NCI-H510A (cell line): ENCODE results near the gene NPB.

Experiments
- DNase-seq: peaks from one replicate; lab custom pipeline; 2025; lab: John Stamatoyannopoulos, UW

NPB gene

DNA sequence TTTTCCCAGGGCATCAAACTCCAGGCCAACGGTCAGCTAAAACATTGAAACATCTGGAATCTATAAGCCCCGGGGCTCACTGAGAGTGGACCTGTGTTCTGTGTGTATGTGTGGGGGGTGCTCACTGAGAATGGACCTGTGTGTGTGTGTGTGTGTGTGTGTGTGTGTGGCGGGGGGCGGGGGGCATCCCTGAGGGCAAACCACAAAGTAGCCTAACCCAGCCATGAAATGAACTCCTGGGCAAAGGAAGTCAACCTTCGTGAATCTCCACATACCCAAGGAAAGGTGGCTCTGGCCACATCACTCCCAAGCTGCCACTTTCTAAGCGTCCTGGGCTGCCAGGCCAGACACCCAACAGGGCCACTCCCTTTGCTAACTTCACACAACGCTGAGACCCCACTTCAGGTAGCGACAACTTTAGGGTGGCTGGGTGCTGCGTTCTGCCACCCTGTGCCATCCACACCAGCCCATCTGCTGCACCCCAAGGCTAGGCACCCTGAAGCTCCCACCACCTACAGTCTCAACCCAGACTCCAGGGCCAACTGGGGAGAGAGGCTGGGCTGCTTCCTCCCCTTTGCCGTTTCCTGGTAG lies 23.9 kb downstream of the NPB start:
- no peak for DNase-seq

DNA sequence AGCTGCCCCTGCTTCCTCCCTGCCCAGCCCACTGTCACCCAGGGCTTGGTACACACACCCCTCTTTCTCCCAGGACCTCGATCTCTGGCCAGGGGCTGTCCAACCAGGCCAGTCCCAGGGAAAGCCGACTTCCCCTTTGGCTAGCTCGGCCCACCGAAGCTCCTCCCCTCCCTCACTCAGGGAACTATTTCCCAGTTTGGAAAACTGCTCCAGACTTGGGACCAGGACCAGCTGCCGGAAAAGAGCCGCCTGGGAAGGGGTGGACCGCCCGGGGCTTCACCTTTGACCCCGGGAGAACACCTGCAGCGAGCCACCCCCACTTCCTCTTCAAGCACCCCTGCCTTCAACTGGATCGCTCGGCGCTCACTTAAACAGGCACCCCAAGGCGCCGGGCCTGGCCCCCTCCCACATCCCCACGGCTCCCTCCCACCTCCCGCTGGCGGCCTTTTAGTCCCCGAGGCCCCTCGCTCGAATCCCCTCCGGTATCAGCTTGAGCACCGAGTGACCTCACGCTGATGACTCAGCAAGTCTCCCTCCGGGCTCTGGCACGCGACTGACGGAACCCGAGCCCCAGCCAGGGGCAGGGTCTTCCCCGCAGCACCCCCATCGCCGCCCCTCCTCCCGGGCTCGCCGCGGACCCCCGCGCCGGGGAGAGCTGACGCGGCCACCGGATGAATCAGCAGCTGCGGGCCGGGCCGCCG lies 24.6 kb downstream of the NPB start:
- peak; percentile 70 for DNase-seq

DNA sequence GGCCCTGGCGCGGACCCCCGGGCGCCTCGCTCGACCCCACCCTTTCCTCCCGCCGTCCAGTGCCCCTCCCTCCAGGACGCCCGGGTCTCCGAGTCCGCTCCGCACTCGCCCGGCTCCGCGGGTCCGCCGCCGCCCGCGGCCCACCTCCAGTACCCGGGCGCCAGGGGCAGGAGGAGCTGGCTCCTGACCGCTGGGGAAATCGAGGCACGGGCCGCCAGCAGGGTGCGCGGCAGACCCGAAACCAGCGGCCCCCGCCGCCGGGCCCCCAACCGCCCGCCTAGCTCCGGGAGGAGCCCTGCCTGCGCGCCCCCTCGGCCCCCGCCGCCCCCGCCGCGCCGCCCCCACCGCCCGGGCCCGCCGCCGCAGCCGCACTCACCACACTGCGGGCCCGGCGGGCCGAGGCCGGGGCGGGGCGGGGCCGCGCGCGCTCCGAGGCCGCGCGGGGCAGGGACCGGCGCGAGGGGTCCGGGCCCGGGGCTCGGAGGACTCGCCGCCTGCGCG lies 25.2 kb downstream of the NPB start:
- no peak for DNase-seq

DNA sequence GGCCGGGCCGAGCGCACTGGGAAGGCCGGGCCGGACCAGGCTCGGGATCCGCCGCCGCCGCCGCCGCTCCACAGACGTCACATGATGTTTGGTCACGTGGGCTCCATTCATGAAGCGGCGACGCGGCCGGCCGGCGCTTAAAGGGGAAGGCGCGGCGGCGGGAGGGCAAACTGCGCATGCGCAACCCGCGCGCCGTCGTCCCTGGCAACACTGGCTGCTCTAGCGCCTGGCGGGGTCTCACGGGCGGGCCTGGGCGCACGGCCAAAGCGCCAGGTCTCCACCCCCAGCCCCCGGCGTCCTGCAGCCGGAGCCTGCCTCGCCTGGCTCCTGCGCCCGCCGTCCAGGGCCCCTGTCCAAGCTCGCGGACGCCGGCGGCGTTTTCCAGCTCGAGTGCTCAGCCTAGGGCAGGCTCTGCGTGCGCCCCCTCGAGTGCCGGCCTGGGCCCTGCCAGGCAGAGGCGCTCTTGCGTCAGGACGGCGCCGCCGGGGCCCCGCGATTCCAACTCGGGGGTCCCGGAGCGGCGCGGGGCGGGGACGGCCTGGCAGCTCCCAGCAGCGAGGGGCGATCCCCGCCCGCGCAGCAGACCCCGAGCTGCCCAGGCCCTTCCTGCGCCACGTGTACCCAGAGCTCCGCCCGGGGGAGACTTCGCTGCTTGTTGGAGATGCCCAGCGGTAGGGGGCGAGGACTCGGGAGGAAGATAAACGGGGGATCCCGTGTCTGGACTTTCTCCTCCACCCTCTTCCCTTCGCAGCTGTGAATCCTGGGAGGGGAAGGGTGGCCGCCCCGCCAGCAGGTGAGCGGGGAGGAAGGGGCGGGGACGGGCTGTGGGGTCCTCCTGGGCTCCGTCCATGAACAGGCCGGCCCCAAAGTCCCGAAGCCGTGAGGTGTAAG lies 25.9 kb downstream of the NPB start, which contains the start of gene MAFG:
Gene MAFG (minus strand): TSS at position 83 of the 891 bp plus-strand sequence. CDS start 4,550 bp downstream, outside the sequence.
- DNase-seq, result peak; percentile 90

DNA sequence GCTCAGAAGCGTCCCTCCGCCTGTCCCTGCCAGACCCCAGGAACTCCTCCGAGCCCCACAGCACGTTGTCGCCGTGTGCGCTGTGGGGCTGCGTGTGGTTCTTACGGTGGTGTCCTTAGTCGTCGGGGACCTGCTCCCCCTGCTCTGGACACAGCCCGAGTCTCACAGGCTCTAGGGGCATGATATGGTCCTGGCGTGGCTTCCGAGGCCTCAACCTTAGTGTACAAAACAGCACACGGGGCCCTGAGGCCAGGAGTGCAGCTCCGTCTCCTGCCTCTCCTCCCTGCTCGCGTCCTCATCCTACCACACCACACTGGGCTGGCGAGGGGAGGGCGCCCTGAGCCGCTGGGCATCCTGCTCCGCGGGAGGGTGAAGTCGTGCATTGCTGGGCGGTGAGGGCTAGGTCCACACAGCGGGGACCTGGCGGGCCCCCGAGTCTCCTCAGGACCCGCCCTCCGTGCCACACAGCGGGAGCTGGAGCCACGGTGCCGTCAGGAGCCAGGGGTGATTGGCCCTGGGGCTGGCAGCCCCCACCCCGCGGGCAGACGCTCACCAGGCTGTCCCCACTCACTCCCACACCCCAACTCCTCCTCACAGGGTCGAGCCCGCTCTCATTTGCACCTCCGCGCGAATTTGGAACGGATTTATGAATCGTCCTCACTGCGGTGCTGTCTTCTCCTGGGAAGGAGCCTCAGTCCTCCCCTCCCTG lies 26.7 kb downstream of the NPB start:
- DNase-seq, result no peak

DNA sequence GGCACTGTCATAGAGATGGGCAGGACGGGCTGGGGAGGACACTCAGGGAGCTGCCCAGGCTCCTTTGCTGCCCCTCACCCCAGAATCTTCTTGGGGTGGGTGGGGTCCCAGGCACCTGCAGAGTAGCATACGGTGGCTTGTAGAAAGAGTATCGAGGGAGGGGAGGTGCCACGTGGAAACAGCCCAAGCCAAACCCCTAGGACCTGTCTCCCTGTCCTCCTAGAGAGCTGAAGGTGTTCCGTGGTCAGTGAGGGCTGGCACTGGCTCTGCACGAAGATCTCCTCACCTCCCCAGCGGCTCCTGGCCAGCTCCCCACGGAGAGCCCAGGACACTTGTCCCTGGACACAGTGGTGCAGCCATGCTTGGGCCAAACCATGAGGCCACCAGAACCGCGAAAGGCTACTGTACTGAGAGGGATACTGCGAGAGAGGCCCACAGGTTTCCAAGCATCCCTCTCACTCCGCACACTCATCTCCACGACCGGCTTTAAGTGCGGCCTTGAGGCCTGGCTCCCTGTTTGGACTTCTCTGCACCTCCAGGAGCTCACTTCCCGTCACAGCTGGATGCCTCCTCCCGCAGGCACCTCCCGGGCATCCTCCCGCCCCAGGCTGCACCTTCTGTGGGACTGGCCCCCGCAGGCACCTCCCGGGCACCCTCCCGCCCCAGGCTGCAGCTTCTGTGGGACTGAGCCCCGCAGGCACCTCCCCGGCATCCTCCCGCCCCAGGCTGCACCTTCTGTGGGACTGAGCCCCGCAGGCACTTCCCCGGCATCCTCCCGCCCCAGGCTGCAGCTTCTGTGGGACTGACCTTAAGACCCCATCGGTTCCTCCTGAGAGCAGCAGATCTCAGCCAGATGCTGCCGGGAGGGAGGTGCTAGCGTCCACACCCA lies 27.5 kb downstream of the NPB start:
- DNase-seq, result no peak

DNA sequence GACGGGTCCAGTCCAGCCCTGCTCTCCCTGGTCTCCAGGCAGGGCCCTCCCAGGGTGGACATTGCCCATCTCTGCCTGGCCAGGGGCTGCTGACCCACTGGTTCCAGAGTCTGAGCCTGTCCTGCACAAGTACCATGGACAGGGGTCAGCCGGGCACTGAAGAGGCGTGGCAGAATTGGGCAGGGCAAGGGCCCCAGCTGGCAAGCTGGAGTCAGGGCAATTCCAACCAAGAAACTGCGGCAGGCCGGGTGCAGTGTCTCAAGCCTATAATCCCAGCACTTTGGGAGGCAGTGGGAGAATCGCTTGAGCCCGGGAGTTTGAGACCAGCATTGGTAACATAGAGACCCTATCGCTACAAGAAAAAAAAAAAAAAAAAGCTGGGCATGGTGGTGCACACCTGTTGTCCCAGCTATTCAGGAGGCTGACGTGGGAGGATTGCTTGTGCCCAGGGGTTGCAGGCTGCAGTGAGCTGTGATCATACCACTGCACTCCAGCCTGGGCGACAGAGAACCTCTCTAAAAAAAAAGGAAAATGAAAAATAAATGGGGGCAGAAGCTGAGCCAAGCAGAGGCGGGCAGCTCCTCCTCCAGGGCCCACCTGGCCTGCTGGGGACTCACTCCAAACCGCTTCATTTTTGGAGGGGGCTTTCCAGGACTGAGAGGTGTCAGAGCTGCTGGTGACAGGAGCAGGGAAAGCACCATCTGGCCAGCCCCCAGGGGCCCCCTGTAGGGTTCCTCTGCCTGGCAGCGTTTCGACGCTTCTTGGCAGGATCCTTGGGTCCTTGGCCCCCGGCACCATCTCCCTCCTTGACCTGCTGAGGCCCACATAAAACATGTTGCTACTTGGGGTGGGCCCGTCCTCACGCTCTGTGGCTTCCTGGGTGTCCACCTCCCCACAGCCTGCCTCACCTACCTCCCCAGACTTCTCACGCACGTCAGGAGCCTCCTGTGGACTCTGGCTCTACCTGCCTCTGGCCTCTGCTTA lies 28.4 kb downstream of the NPB start:
- no peak for DNase-seq

DNA sequence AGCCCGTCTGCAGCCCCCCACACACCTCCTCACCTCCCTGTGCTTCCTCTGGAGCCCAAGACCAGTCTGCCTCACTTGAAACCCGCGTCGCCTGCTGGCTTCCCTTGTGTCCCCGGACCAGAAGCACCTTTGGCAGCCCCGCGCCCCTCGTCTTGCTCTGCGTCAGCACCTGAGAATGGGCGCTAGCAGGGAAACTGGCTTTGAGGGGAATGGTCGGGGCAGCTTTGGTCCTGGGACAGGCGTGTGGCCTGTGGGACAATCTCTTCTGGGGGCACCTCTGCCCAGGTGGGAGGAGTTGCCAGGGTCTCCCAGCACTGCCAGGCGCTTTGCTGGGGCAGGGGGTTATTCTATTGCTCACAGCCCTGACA lies 29.1 kb downstream of the NPB start:
- no peak for DNase-seq

DNA sequence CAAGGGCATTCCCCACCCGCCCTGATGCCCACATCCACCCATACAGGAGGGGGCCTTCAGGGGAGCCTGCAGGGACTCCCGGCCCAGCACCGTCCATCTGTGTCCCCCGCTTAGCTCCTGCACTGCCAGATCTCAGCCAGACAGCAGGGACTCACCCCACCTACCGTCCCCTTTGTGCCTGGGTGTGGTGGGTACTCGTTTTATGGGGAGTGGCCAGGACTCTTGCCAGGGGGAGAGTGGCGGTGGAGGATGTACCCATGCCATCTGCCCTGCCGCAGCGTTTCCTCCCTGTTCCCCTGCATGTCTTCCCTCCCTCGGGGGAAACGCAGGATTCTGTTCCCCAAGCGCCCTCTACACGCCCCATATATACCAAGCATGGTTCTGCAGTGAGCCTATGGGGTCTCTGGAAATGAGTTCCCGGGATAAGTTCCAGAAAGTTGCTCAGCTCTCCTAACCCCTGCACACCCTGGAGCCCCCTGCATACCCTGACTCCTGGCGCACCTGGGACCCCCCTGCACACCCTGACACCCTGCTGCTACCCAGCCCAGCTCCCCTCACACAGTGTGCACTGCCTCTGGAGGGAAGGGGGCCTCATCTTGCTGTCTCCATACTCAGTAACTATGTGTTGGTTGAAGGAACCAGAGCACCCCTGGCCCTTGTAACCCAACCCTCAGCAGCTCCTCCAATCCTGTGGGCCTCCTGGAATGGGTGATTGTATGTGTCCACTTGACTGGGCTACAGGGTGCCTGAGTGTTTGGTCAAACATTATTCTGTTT lies 29.7 kb downstream of the NPB start:
- DNase-seq, result no peak

DNA sequence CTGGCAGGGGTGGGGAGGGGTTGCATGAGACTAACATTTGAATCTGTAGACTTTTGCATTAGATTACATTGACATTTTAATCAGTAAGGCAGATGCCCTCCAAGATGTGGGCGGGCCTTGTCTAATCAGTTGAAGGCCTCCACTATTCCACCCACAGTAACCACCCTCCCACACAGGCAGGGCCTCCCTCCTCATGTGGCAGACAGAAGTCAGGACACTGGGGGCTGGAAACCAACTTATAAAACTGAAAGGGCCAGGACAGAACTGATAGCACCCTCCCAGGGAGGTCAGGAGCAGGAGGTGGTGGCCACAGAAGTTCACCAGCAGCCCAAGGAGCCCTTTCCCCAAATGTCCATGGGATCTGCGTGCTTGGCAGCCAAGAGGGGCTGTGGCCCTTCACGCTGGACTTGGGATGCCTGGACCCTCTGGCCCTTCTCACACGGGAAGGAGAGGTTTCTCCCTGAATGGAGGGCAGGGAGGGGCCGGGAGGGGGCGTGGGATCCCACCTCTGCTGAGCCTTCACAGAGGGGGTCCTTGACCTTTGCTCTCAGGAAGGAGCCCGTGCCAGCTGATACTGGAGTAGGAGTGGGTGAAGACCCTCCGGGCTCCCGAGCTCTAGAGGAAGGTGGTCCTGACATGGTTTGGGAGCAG lies 30.4 kb downstream of the NPB start:
- no peak for DNase-seq

DNA sequence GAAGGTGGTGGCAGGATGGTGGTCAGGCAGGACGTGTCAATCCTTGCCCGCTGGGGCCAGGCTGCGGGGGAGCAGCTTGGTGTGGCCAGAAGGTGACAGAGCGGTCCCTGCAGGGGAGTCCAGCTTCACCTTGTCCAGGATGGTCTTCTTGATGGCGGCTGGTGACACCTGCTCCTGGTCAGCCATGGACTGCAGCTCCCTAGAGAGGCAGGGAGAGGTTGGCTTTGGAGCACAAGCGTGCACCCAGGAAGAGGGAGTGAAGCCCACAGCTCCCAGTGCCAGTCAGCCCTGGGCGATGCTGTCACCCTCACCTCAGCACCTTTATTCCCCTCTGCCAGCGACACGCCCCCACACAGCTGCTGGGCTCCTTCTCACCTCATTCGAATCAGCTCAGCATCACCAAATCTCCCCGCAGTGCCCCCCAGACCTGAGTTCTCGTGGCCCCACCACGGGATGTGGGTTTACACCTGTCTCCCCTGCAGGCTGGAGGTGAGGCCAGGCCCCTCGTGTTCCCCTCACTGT lies 31.2 kb downstream of the NPB start:
- no peak for DNase-seq

DNA sequence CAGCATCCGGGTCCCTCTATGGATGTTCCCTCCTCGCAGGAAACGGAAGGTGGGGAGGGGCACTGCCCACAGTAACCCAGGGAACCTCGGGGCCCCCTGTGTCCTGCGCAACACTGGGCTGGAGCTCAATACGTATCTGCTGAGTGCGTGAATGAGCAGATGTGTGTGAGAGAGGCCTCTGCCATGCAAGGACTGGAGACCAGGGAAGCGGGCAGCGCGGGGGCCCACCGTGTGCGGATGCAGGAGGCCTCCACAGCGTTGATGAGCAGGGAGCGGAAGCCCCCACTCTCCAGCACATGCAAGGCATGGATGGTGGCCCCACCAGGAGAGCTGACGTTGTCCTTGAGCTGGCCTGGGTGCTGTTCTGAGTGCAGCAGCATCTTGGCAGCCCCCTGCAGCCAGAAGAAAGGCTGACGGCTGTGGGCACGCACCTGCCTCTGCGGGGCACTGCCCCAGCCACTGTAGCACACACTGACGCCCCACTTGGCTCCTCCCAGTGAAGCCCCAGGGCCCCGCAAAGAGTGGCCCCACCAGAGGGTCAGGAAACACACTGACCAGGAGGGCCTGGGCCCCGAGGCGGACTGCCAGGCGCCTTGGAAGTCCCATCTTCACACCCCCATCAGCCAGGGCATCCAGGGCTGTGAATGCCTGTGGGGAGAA lies 32.2 kb downstream of the NPB start:
- DNase-seq, result no peak

DNA sequence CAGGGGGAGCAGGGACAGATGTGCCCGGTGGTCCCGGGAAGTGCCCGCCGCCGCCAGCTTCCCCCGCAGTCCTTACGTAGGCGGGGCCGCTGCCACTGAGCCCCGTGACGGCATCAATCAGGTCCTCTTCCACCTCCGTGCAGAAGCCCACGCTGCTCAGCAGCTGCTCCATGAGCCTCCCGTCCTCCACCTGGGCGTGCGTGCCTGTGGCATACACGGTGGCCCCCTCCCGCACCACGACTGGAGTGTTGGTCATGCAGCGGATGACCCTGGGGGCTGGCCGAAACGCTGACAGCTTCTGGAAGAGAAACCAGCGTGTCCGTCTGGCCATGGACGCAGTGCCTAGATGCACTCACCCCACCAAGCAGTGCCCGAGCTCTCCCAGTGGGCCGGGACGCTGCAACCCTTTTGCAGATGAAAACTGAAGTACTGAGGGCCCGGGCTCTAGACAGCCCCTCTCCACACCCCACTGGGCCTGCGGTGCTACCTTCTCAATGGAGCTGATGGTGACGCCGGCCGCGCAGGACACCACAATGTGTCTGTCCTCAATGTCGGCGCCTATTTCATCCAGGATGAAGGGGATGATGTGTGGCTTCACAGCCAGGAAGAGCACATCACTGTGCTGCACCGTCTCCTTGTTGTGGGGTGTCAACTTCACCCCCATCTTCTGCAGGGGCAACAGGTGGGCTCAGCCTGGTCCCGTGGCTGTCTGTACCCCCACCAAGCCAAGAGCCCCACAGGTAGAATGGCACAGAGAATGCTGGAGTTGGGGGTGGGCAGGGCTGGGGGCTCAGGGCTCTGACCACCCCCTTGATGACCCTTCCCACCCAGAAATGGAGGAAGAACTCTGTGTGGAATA lies 33.0 kb downstream of the NPB start:
- DNase-seq, result no peak

DNA sequence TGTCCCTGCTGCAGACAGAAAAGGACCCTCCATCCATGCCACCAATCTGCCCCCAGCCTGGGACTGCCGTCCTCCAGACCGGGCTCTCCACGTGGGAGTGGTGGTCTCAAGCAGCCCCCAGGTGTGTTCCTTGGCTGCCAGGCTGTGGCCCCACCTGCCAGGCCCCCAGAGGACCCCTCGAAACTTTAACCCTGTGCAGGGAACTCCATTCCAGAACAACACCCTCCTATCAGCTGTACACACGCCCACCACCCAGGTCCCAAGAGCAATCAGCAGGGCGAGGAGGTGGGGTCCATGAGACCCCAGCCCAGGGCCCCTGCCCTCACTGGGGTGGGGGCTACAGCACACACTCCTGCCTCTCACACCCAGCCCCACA lies 33.7 kb downstream of the NPB start:
- DNase-seq, result no peak

DNA sequence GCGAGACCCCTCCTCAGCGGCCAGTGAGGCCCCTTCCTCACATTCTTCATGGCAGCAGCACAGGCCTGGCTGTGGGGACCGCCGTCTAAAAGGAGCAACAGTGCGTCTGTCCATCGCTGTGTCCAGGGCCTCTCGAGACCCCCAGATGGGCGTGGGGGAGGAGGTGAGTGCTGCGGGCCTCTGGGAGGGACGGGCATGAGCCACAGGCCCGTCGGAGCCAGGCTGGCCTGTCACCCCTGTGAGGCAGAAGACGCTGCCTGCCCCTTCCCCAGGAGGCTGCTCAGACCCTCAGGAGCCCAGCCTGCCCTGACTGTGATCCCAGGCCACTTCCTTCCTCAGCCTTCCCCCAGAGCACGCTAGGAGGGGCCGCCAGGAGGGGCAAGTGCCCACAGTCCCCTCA lies 37.2 kb downstream of the NPB start:
- DNase-seq, result no peak

DNA sequence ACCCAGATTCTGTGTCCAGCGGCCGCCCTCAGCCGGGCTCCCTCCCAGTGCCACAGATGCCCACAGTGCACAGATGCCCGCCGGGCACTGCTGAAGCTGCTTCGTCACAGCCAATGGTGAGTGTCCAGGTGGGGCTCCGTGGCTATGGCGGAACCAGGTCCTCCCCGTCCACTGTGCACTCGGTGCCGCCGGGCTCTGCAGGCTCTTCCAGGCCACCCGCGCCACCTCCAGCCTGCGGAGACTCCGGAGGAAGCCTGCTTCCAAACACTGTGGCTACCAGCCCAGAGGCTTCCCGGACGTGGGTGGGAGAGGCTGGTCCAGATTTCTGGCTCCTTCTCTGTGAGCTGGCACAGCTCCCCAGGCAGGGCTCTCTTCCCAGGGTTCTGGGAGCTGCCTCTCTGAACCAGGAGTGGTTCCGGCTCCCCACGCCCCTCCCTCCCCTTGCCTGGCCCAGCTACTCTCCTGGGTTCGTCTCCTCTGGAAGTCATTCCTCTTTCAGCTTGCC lies 37.9 kb downstream of the NPB start:
- no peak for DNase-seq
